Measurements from ENCODE around the gene SHISA9.

SHISA9 gene

DNA sequence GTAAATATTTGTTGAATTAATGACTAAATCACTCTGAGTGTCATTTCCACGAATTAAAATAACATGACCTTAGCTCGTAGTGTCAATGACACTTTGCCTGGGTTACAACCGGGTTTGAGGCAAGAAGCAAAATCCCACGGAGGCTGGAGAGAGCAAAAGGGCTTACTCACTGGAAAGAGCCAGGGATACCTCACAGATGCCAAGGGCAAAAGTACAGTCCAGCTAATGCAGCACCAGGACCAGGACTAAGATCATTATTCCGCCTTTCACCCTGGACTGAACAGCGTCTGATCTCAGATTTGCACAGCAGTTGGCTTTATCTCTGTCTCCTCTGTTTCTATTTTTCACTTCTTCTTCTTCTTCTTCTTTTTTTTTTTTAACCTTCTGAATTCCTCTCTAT is 175.5 kb downstream of the SHISA9 start:
- no peak for DNase-seq (ENCODE audit: low spot score)

- DNase-seq (ENCODE audit: low spot score): no peak
Measured at GRCh38 chr16:13077816-13078215, 176.4 kb downstream of the SHISA9 start.

DNA sequence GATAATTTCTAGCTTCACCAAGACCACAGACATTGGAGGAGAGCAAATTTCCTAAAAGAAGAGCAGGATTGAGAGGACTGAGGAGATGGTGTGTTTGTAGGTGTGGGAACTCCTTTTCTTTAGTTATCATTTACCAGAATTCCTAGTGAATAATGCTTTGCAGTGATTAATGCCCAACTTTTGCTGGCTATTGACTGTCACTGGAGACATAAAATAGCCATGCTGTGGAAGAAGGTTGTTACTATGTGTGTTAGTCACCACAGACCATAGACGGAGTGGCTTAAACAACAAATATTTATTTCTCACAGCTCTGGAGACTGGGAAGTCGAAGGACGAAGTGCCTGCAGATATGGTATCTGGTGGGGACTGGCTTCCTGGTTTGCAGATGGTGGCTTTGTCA is 179.1 kb downstream of the SHISA9 start:
- DNase-seq (ENCODE audit: low spot score): no peak

DNA sequence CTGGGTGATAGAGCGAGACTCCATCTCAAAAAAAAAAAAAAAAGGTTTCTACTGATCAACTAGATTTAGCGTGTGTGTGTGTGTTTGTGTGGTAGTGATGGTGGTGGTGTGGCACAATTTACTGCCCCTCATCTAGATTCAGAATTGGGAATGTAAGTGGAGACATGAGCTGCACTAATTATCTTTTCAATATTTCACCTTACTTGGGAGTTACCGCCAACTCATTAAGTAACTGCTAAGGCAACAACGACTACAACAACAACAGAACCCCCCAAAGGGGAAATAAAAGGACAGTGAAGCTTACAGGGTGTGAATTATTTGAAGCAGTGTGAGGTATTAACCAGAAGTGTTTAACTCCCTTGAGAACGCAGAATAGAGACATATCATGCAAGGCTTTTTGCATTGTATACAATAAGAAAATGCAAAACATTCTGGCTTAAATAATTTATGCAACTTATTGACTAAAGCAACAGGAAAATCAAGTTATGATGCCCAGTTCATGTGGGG is 180.5 kb downstream of the SHISA9 start:
- no peak for DNase-seq (ENCODE audit: low spot score)

GRCh38 chr16:13083681-13084080 is 182.3 kb downstream of the SHISA9 start:
- DNase-seq (ENCODE audit: low spot score): no peak

DNA sequence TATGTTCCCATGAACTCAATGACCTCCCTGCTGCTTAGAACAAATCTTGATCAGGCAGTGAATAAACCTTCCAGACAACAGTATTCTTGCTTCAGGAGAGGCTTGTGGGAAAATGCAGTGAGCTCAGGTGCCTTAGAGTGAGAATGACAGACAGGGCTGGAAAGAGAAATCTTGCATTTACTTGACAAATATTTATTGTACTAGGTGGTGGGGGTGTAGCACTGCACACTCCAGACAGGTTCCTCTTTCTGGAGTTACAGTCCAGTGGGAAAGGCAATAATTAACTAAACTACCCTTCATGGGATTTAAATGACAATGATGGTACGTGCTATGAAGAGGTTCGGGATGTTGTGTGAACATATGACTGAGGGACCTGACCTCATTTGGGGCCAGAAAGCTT is 182.9 kb downstream of the SHISA9 start:
- no peak for DNase-seq (ENCODE audit: low spot score)

GRCh38 chr16:13093661-13094060 is 192.3 kb downstream of the SHISA9 start:
- peak; percentile 36 for DNase-seq (ENCODE audit: low spot score)

GRCh38 chr16:13095061-13095460 is 193.7 kb downstream of the SHISA9 start:
- DNase-seq (ENCODE audit: low spot score): no peak

DNA sequence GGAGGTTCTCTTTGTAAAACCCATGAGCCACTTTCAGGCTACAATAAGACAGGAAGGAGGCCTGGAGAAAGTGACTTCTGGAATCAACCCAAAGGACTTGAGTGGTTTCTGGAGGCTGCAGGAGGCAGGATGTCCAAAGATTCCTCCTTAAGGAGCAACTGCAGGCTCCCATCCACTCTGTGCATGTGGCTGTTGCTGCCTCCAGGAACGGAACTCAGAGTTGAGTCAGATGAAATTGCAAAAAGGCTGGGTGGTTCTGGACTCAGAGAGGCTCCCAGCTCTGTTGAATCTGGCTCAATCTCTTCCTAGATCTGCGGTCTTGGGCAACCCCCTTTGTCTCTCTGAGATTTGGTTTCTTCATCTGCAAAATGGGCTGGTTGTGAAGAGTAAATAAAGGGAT is 197.1 kb downstream of the SHISA9 start:
- DNase-seq (ENCODE audit: low spot score): no peak

DNA sequence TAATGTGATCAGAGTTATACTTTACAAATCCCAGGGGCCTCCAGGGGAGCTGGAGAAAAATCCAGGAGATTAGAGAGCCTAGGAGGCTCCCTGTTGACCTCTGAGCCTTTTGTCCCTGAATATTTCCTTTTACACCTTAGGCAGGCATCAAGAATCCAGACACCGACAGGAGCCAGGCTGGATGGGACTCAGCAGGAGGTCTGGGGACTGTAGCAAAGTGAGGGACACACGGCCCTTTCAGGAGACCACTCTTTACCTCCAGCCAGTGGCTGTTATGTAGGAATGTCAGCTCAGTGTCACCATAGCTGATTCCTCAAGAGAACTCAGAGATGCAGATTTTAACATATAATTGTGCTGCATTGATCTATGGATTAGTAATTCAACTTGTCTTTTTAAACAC is 198.4 kb downstream of the SHISA9 start:
- peak; percentile 34 for DNase-seq (ENCODE audit: low spot score)

DNA sequence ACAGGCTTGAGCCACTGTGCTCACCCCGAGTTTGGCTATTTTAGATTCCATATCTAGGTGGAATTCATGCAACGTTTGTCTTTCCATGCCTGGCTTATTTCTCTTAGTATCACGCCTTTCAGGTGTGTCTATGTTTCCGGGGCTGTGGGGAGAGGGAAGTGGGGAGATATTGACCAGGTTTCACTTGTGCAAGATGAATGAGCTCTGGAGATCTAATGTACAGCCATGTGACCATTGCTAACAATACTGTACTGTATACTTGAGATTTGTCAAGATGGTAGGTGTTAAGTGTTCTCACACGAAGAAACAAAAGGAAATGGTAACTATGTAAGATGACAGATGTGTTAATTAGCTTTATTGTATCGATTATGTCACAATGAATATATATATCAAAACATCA is 199.6 kb downstream of the SHISA9 start:
- DNase-seq (ENCODE audit: low spot score): no peak

DNA sequence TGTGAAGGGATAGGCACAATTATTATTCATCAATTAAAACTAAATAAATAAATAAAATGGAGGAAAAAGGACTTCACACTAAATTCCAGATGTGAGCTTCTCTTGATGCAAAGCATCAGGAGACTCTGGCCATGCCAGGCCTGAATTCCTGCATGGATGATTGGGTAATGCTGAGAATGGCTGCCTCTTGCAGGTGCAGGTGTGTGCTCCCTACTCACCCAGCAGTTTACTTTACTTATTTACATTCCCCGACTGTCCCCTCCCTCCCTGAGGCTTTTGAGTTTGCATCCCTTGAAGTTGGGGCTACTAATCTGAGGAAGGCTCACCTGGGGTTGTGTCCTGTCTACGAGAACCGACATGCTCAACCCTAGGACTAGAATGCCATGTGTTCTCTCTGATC is 200.4 kb downstream of the SHISA9 start:
- DNase-seq (ENCODE audit: low spot score): no peak

GRCh38 chr16:13102401-13102800 is 201.0 kb downstream of the SHISA9 start:
- no peak for DNase-seq (ENCODE audit: low spot score)

DNA sequence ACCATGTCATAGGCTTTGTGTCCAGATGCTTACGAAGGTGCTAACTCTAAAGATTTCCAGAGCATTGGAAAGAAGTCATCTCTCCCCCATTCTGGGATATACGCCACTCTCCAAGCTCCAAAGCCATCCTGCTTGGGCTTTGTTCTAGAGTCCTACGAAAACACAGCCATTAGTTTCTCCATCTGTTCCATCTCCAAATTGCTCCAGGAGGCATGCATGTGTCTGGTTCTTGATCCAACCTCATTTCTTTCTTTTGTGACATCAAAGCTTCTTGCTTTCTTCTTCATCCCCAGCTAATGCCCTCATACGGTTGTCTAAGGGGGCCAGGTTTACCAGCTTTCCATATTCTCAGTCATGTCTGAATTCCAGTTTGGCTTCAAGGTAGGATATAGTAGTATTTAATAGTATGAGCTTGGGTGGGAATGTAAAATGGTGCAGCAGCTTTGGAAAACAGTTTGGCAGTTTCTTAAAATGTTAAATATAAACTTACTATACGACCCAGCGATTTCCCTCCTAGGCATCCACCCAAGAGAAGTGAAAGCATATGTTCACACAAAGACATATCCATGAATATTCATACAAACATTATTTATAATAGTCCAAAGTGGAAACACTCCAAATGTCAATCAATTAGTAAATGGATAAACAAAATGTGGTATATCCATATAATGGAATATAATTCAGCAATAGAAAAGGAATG is 202.6 kb downstream of the SHISA9 start:
- no peak for DNase-seq (ENCODE audit: low spot score)

- DNase-seq (ENCODE audit: low spot score): no peak
Measured at GRCh38 chr16:13104772-13105171, 203.4 kb downstream of the SHISA9 start.

- no peak for DNase-seq (ENCODE audit: low spot score)
Measured at GRCh38 chr16:13105427-13105826, 204.0 kb downstream of the SHISA9 start.

DNA sequence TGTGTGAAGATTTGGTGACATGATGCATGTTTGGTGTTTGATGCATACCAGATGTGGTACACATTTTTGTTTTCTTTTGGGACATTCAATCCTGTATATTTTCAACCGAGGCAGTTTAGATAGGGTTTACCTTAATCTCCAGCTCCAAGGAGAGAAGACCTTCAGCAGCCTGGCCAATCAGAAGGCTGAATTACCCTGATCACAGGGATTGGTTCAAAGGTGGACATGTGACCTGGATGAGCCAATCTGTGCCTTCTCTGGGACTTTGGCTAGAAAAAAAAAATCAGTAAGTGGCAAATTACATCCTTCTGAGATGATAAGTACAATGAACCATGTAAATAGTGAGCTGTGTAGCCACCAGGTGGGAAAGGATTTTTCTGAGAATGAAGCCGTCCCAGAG is 205.1 kb downstream of the SHISA9 start:
- no peak for DNase-seq (ENCODE audit: low spot score)

GRCh38 chr16:13108126-13108525 is 206.7 kb downstream of the SHISA9 start:
- no peak for DNase-seq (ENCODE audit: low spot score)

DNA sequence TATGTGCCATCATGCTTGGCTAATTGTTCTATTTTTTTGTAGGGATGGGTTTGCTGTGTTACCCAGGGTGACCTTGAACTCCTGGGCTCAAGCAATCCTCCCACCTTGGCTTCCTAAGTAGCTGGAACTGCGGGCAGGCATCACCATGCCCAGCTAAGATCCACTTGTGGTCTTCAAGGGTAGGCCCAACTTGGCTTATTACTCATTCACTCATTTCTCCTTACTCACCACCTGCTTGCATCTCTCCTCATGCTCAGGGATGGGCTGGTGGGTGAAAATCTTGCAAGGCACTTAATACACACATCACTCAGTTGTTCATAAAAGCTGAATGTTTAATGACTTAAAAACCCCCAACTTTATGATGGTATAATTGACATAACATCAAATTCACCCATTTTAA is 207.8 kb downstream of the SHISA9 start:
- DNase-seq (ENCODE audit: low spot score): no peak

GRCh38 chr16:13110124-13110796 is 208.9 kb downstream of the SHISA9 start:
- DNase-seq (ENCODE audit: low spot score): peak; percentile 22

GRCh38 chr16:13111747-13112146 is 210.3 kb downstream of the SHISA9 start:
- no peak for DNase-seq (ENCODE audit: low spot score)

- DNase-seq (ENCODE audit: low spot score): no peak
Measured at GRCh38 chr16:13113741-13114140, 212.3 kb downstream of the SHISA9 start.

DNA sequence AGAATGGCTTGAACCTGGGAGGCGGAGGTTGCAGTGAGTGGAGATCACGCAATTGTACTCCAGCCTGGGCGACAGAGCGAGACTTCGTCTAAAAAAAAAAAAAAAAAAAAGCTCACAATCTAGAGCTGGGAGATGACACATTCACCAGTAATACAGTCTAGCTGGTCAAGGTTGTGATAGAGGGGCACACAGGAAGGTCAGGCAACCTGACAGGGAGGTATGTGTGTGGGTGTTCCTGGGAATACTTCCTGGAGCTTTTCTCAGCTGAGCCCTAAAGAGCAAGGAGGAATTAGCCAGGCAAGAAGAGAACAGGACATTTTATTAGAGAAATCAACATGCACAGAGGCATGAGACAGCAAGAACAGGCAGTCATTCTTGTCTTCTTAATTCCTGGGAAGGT is 216.7 kb downstream of the SHISA9 start:
- no peak for DNase-seq (ENCODE audit: low spot score)

GRCh38 chr16:13120091-13120490 is 218.7 kb downstream of the SHISA9 start:
- DNase-seq (ENCODE audit: low spot score): no peak

All from iPS-NIHi11 (cell line).